ENCODE measurements around the gene KANK2. TPM values are rescaled to one million over a fixed set of nuclear protein-coding genes. Genes with fewer than 3 reads are reported as not detected.

KANK2 gene
- total RNA-seq, 1 experiment from 2014 or later: 85.8 TPM

- no peak overlapping the region for H3K4me3 ChIP-seq (ENCODE audit: low read depth, low read length, poor library complexity, severe bottlenecking)
- TF ChIP-seq EZH2 (IDR thresholded peaks at IDR 0.05; ENCODE audit: borderline replicate concordance, low read depth, low read length, poor library complexity, severe bottlenecking) (no peak), CTCF (conservative IDR thresholded peaks at IDR 0.05; ENCODE audit: low read depth, low read length) (no peak)
- BruUV-seq (replicated peaks): no TSS peak
- CTCF ChIA-PET: interaction anchor here (0.5 kb wide), 1 partner anchor 10 kb away, joined by 4 read pairs; no protein-coding TSS in a partner anchor
- no peaks in the 10 kb centered on the region for H3K4me1 ChIP-seq (ENCODE audit: insufficient read depth, low read length, poor library complexity, severe bottlenecking)
- DNase-seq (ENCODE audit: low spot score): no peak
- POLR2A ChIA-PET (ENCODE audit: low non-redundant PET): no interaction called here
- no peaks in the 10 kb centered on the region for H3K36me3 ChIP-seq (ENCODE audit: insufficient read depth, low read length, poor library complexity, severe bottlenecking)
- H3K27ac ChIP-seq (ENCODE audit: low read depth, low read length, poor library complexity, severe bottlenecking): no peak overlapping the region
- no peaks in the 10 kb centered on the region for H3K9me3 ChIP-seq (ENCODE audit: low read depth, low read length, poor library complexity, severe bottlenecking)
- intact Hi-C loops (cut with micrococcal nuclease; ENCODE audit: unreplicated experiment): no loop called here
- no peaks in the 10 kb centered on the region for H3K27me3 ChIP-seq (replicated peaks; ENCODE audit: insufficient read depth, low read depth, low read length, poor library complexity)
Measured at GRCh38 chr19:11230621-11231386, 33.5 kb upstream of the KANK2 start.

- ChIA-PET POLR2A (ENCODE audit: low non-redundant PET) (no interaction called here), CTCF (interaction anchor here (0.6 kb wide), 1 partner anchor 13 kb away, joined by 3 read pairs; no protein-coding TSS in a partner anchor)
- Histone ChIP-seq H3K4me3 (ENCODE audit: low read depth, low read length, poor library complexity, severe bottlenecking) (no peak overlapping the region), H3K4me1 (ENCODE audit: insufficient read depth, low read length, poor library complexity, severe bottlenecking) (no peaks in the 10 kb centered on the region), H3K27me3 (replicated peaks; ENCODE audit: insufficient read depth, low read depth, low read length, poor library complexity) (no peaks in the 10 kb centered on the region), H3K9me3 (ENCODE audit: low read depth, low read length, poor library complexity, severe bottlenecking) (no peaks in the 10 kb centered on the region), H3K36me3 (ENCODE audit: insufficient read depth, low read length, poor library complexity, severe bottlenecking) (peaks cover under 1% of the 10 kb centered on the region), H3K27ac (ENCODE audit: low read depth, low read length, poor library complexity, severe bottlenecking) (no peak overlapping the region)
- DNase-seq (ENCODE audit: low spot score): no peak
- intact Hi-C loops (cut with micrococcal nuclease; ENCODE audit: unreplicated experiment): no loop called here
- TF ChIP-seq EZH2 (IDR thresholded peaks at IDR 0.05; ENCODE audit: borderline replicate concordance, low read depth, low read length, poor library complexity, severe bottlenecking): no peak
- TF ChIP-seq CTCF (conservative IDR thresholded peaks at IDR 0.05; ENCODE audit: low read depth, low read length): peak; percentile 44
- BruUV-seq (replicated peaks): no TSS peak
Measured at GRCh38 chr19:11227195-11227886, 30.0 kb upstream of the KANK2 start.

GRCh38 chr19:11226716-11227166 lies 29.4 kb upstream of the KANK2 start:
- no peak overlapping the region for H3K27ac ChIP-seq (ENCODE audit: low read depth, low read length, poor library complexity, severe bottlenecking)
- no peak overlapping the region for H3K4me3 ChIP-seq (ENCODE audit: low read depth, low read length, poor library complexity, severe bottlenecking)
- no peaks in the 10 kb centered on the region for H3K9me3 ChIP-seq (ENCODE audit: low read depth, low read length, poor library complexity, severe bottlenecking)
- BruUV-seq (replicated peaks): no TSS peak
- ChIA-PET CTCF (no interaction called here), POLR2A (ENCODE audit: low non-redundant PET) (no interaction called here)
- DNase-seq (ENCODE audit: low spot score): no peak
- intact Hi-C loops (cut with micrococcal nuclease; ENCODE audit: unreplicated experiment): loop anchor here (1.0 kb wide), 1 partner anchor 26 kb away; no protein-coding TSS in a partner anchor
- H3K4me1 ChIP-seq (ENCODE audit: insufficient read depth, low read length, poor library complexity, severe bottlenecking): no peaks in the 10 kb centered on the region
- no peaks in the 10 kb centered on the region for H3K27me3 ChIP-seq (replicated peaks; ENCODE audit: insufficient read depth, low read depth, low read length, poor library complexity)
- H3K36me3 ChIP-seq (ENCODE audit: insufficient read depth, low read length, poor library complexity, severe bottlenecking): peaks cover 5% of the 10 kb centered on the region
- TF ChIP-seq CTCF (conservative IDR thresholded peaks at IDR 0.05; ENCODE audit: low read depth, low read length) (no peak), EZH2 (IDR thresholded peaks at IDR 0.05; ENCODE audit: borderline replicate concordance, low read depth, low read length, poor library complexity, severe bottlenecking) (no peak)

Data from A673 (cell line).